ENCODE measurements around the gene PDK3.

The PDK3 gene
- total RNA-seq: 53.3 to 76.2 (median 57.9) reads per million in 3 donors

GRCh38 chrX:24464836-24465531, at the start of gene PDK3:
Gene PDK3, plus strand, starts transcription at chrX:24465286. Its CDS starts 170 bp downstream, at chrX:24465456.
- H3K4me1 ChIP-seq (ENCODE audit: control insufficient read depth, insufficient read depth, low read length, poor library complexity, severe bottlenecking): peaks cover 16% of the 10 kb centered on the region
- no peaks in the 10 kb centered on the region for H3K36me3 ChIP-seq (ENCODE audit: control insufficient read depth, insufficient read depth, low read length)
- no peaks in the 10 kb centered on the region for H3K9me3 ChIP-seq (ENCODE audit: control insufficient read depth, low read length)
- H3K27ac ChIP-seq (ENCODE audit: insufficient read depth, low read length, poor library complexity, severe bottlenecking): peak within 1 kb of the TSS; percentile 84
- DNase-seq: peak; percentile 83
- H3K27me3 ChIP-seq (replicated peaks; ENCODE audit: control insufficient read depth, insufficient read depth, low read length, poor library complexity, severe bottlenecking): no peaks in the 10 kb centered on the region
- H3K4me3 ChIP-seq (ENCODE audit: insufficient read depth, low read depth, low read length, poor library complexity, severe bottlenecking): peak within 1 kb of the TSS; percentile 67

GRCh38 chrX:24415921-24416320, 49.2 kb upstream of the PDK3 start:
- Histone ChIP-seq H3K36me3 (ENCODE audit: control insufficient read depth, insufficient read depth, low read length) (no peaks in the 10 kb centered on the region), H3K4me3 (ENCODE audit: insufficient read depth, low read depth, low read length, poor library complexity, severe bottlenecking) (no peak overlapping the region), H3K27me3 (replicated peaks; ENCODE audit: control insufficient read depth, insufficient read depth, low read length, poor library complexity, severe bottlenecking) (no peaks in the 10 kb centered on the region), H3K9me3 (ENCODE audit: control insufficient read depth, low read length) (no peaks in the 10 kb centered on the region), H3K27ac (ENCODE audit: insufficient read depth, low read length, poor library complexity, severe bottlenecking) (no peak overlapping the region), H3K4me1 (ENCODE audit: control insufficient read depth, insufficient read depth, low read length, poor library complexity, severe bottlenecking) (no peaks in the 10 kb centered on the region)
- DNase-seq: no peak

- H3K9me3 ChIP-seq (ENCODE audit: control insufficient read depth, low read length): no peaks in the 10 kb centered on the region
- no peaks in the 10 kb centered on the region for H3K27me3 ChIP-seq (replicated peaks; ENCODE audit: control insufficient read depth, insufficient read depth, low read length, poor library complexity, severe bottlenecking)
- H3K4me3 ChIP-seq (ENCODE audit: insufficient read depth, low read depth, low read length, poor library complexity, severe bottlenecking): no peak overlapping the region
- H3K4me1 ChIP-seq (ENCODE audit: control insufficient read depth, insufficient read depth, low read length, poor library complexity, severe bottlenecking): no peaks in the 10 kb centered on the region
- H3K36me3 ChIP-seq (ENCODE audit: control insufficient read depth, insufficient read depth, low read length): no peaks in the 10 kb centered on the region
- no peak for DNase-seq
- H3K27ac ChIP-seq (ENCODE audit: insufficient read depth, low read length, poor library complexity, severe bottlenecking): no peak overlapping the region
Measured at GRCh38 chrX:24423960-24424359, 41.1 kb upstream of the PDK3 start.

- no peak overlapping the region for H3K27ac ChIP-seq (ENCODE audit: insufficient read depth, low read length, poor library complexity, severe bottlenecking)
- H3K4me1 ChIP-seq (ENCODE audit: control insufficient read depth, insufficient read depth, low read length, poor library complexity, severe bottlenecking): no peaks in the 10 kb centered on the region
- H3K4me3 ChIP-seq (ENCODE audit: insufficient read depth, low read depth, low read length, poor library complexity, severe bottlenecking): no peak overlapping the region
- no peaks in the 10 kb centered on the region for H3K27me3 ChIP-seq (replicated peaks; ENCODE audit: control insufficient read depth, insufficient read depth, low read length, poor library complexity, severe bottlenecking)
- H3K36me3 ChIP-seq (ENCODE audit: control insufficient read depth, insufficient read depth, low read length): no peaks in the 10 kb centered on the region
- no peaks in the 10 kb centered on the region for H3K9me3 ChIP-seq (ENCODE audit: control insufficient read depth, low read length)
- DNase-seq: no peak
Measured at GRCh38 chrX:24424948-24425347, 40.1 kb upstream of the PDK3 start.

DNA sequence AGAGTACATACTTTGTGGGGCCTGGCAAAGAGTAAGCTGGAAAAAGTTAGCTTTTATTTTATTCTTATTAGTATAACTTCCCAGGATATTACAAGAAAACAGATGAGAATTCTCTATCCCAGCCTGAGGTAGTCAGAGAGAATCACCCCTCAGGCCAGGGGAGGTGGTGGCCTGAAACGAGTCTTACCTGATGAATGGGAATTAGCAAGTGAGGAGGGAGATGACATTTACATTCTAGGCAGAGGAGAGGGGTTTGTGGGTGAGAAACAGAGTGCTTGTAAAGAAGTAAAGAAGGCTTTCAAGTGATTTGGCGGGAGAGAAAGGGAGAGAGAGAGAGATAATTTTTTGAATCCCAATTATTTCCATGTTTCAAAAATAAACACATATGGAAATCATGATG, 39.3 kb upstream of the PDK3 start:
- Histone ChIP-seq H3K27ac (ENCODE audit: insufficient read depth, low read length, poor library complexity, severe bottlenecking) (no peak overlapping the region), H3K27me3 (replicated peaks; ENCODE audit: control insufficient read depth, insufficient read depth, low read length, poor library complexity, severe bottlenecking) (no peaks in the 10 kb centered on the region), H3K4me1 (ENCODE audit: control insufficient read depth, insufficient read depth, low read length, poor library complexity, severe bottlenecking) (no peaks in the 10 kb centered on the region), H3K36me3 (ENCODE audit: control insufficient read depth, insufficient read depth, low read length) (no peaks in the 10 kb centered on the region), H3K9me3 (ENCODE audit: control insufficient read depth, low read length) (no peaks in the 10 kb centered on the region), H3K4me3 (ENCODE audit: insufficient read depth, low read depth, low read length, poor library complexity, severe bottlenecking) (no peak overlapping the region)
- no peak for DNase-seq

GRCh38 chrX:24426340-24426913, 38.7 kb upstream of the PDK3 start:
- H3K4me1 ChIP-seq (ENCODE audit: control insufficient read depth, insufficient read depth, low read length, poor library complexity, severe bottlenecking): no peaks in the 10 kb centered on the region
- H3K4me3 ChIP-seq (ENCODE audit: insufficient read depth, low read depth, low read length, poor library complexity, severe bottlenecking): no peak overlapping the region
- no peaks in the 10 kb centered on the region for H3K27me3 ChIP-seq (replicated peaks; ENCODE audit: control insufficient read depth, insufficient read depth, low read length, poor library complexity, severe bottlenecking)
- no peaks in the 10 kb centered on the region for H3K9me3 ChIP-seq (ENCODE audit: control insufficient read depth, low read length)
- no peaks in the 10 kb centered on the region for H3K36me3 ChIP-seq (ENCODE audit: control insufficient read depth, insufficient read depth, low read length)
- DNase-seq: no peak
- no peak overlapping the region for H3K27ac ChIP-seq (ENCODE audit: insufficient read depth, low read length, poor library complexity, severe bottlenecking)

DNA sequence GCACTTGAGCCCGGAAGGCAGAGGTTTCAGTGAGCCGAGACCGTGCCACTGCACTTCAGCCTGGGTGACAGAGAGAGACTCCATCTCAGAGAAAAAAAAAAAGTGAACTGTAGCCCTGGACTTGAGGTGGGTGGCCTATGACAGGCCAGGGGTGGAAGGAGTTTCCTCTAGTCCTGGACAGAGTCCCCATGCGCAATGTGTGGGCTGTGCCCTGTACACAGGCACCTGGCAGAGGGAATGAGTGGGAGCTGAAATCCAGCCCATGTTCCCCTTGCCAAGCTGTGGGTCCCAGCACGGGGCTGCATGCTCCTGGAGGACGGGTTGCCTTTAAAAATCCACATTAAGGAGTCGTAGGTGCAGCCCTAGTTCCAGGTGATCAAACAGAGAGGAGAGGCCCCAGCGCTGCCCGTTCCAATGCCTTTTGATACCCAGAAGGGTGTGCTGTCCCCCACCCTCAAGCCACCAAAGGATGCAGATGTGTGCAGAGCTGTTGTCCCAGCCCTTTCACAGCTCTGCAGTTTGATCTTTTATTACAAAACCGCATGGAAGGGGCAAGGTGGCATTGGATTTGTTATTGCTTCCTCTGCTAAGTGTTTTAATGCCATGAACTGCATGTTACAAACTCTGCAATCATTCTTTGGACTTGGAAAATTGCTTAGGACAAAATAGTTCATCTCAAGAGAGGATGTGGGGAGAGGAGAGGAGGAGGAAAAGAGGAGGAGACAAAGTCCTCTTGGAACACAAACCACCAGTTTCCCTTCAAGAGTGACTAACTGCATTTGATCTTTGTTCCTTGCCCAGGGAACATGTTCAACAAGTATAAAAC, 38.0 kb upstream of the PDK3 start:
- DNase-seq: no peak
- Histone ChIP-seq H3K36me3 (ENCODE audit: control insufficient read depth, insufficient read depth, low read length) (no peaks in the 10 kb centered on the region), H3K4me3 (ENCODE audit: insufficient read depth, low read depth, low read length, poor library complexity, severe bottlenecking) (no peak overlapping the region), H3K27ac (ENCODE audit: insufficient read depth, low read length, poor library complexity, severe bottlenecking) (no peak overlapping the region), H3K9me3 (ENCODE audit: control insufficient read depth, low read length) (no peaks in the 10 kb centered on the region), H3K4me1 (ENCODE audit: control insufficient read depth, insufficient read depth, low read length, poor library complexity, severe bottlenecking) (no peaks in the 10 kb centered on the region), H3K27me3 (replicated peaks; ENCODE audit: control insufficient read depth, insufficient read depth, low read length, poor library complexity, severe bottlenecking) (no peaks in the 10 kb centered on the region)

DNA sequence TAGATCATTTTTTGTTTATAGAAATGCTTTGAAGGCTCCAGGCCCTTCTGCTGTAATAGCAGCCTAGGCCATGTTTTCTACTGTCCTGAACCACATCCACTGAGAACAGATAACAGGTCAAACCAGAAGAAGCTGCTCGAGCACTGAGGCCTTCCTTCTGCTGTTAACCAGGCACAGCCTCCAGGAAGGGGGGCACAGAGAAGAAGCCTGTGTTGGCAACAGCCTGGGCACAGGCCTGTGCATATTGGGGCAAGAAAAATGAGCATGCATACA, 37.4 kb upstream of the PDK3 start:
- Histone ChIP-seq H3K4me1 (ENCODE audit: control insufficient read depth, insufficient read depth, low read length, poor library complexity, severe bottlenecking) (no peaks in the 10 kb centered on the region), H3K36me3 (ENCODE audit: control insufficient read depth, insufficient read depth, low read length) (no peaks in the 10 kb centered on the region), H3K4me3 (ENCODE audit: insufficient read depth, low read depth, low read length, poor library complexity, severe bottlenecking) (no peak overlapping the region), H3K27me3 (replicated peaks; ENCODE audit: control insufficient read depth, insufficient read depth, low read length, poor library complexity, severe bottlenecking) (no peaks in the 10 kb centered on the region), H3K27ac (ENCODE audit: insufficient read depth, low read length, poor library complexity, severe bottlenecking) (no peak overlapping the region), H3K9me3 (ENCODE audit: control insufficient read depth, low read length) (no peaks in the 10 kb centered on the region)
- no peak for DNase-seq

DNA sequence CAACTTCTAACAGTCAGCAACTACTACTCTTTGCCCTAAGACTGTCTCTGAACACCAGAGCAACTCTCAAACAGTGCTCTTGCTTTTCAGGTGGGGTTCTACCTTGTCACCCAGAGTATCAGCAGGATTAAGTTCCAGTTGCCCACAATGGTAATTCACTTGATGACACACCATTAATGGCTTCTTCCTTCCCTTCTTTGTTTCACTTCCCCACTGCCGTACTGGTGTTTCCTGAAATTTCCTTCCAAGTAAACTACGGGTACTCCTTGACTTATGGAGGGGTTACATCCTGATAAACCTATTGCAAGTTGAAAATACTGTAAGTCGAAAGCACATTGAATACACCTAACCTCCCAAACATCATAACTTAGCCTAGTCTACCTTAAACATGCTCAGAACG, 36.6 kb upstream of the PDK3 start:
- Histone ChIP-seq H3K9me3 (ENCODE audit: control insufficient read depth, low read length) (no peaks in the 10 kb centered on the region), H3K27ac (ENCODE audit: insufficient read depth, low read length, poor library complexity, severe bottlenecking) (no peak overlapping the region), H3K27me3 (replicated peaks; ENCODE audit: control insufficient read depth, insufficient read depth, low read length, poor library complexity, severe bottlenecking) (no peaks in the 10 kb centered on the region), H3K36me3 (ENCODE audit: control insufficient read depth, insufficient read depth, low read length) (no peaks in the 10 kb centered on the region), H3K4me3 (ENCODE audit: insufficient read depth, low read depth, low read length, poor library complexity, severe bottlenecking) (no peak overlapping the region), H3K4me1 (ENCODE audit: control insufficient read depth, insufficient read depth, low read length, poor library complexity, severe bottlenecking) (no peaks in the 10 kb centered on the region)
- DNase-seq: no peak

DNA sequence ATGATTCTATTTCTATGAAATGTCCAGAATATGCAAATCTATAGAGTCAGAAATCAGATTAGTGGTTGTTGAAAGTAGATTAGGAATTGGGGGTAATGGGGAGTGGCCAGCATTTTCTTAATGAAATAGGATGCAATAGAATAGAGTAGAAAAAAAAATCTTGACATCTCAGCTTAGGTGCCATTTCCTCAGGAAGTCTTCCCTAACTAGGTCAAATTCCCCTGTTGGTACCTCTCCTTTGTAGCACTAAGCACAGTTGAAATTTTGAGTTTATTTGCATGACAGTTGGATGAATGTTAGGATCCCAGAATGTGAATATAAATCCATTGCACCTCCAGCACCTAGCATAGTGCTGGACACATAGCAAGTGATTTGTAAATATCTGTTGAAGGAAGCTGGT, 30.0 kb upstream of the PDK3 start:
- no peaks in the 10 kb centered on the region for H3K27me3 ChIP-seq (replicated peaks; ENCODE audit: control insufficient read depth, insufficient read depth, low read length, poor library complexity, severe bottlenecking)
- no peak overlapping the region for H3K4me3 ChIP-seq (ENCODE audit: insufficient read depth, low read depth, low read length, poor library complexity, severe bottlenecking)
- DNase-seq: no peak
- no peaks in the 10 kb centered on the region for H3K36me3 ChIP-seq (ENCODE audit: control insufficient read depth, insufficient read depth, low read length)
- no peaks in the 10 kb centered on the region for H3K4me1 ChIP-seq (ENCODE audit: control insufficient read depth, insufficient read depth, low read length, poor library complexity, severe bottlenecking)
- no peak overlapping the region for H3K27ac ChIP-seq (ENCODE audit: insufficient read depth, low read length, poor library complexity, severe bottlenecking)
- no peaks in the 10 kb centered on the region for H3K9me3 ChIP-seq (ENCODE audit: control insufficient read depth, low read length)
